K562 (cell line): ENCODE measurements around the gene RNH1. TPM values are rescaled to one million over a fixed set of nuclear protein-coding genes. Genes with fewer than 3 reads are reported as not detected.
A peak's percentile ranks its signal among the peaks of the same experiment; 100 is the strongest.

Source experiments
- ESRRA ChIP-seq: fragments of 450-650 bp; IDR thresholded peaks from 2 replicates; pipeline ENCODE4 v1.6.1; 2014; ENCODE audit warnings: low read depth, mild to moderate bottlenecking, moderate library complexity, borderline replicate concordance
- KLF13 ChIP-seq: fragments of 450-650 bp; IDR thresholded peaks from 2 replicates; pipeline ENCODE4 v1.6.1; 2016; ENCODE audit warnings: missing genetic modification characterization, low read depth, mild to moderate bottlenecking, missing compliant biosample characterization, moderate library complexity, borderline replicate concordance
- PCBP1 ChIP-seq: fragments of 200-400 bp; formaldehyde crosslinking; IDR thresholded peaks from 2 replicates; pipeline ENCODE4 v1.6.1; 2018; ENCODE audit warnings: mild to moderate bottlenecking, low read depth, low read length; ENCODE audit not compliant: poor library complexity, severe bottlenecking
- RCOR1 ChIP-seq, 2 experiments: IDR thresholded peaks; 2 replicates each; pipeline ENCODE4 v1.6.1; 2012; ENCODE audit warnings: low read depth in 2 of 2, low read length in 2 of 2, borderline replicate concordance in 1 of 2, improper control_type of control experiment in 1 of 2
- SIN3A ChIP-seq, 2 experiments: fragments of 150-350 bp in 1 of 2; IDR thresholded peaks; 2 replicates each; pipeline ENCODE4 v1.6.1; 2011 to 2016; ENCODE audit warnings: borderline replicate concordance in 2 of 2, low read depth in 2 of 2, low read length in 2 of 2, mild to moderate bottlenecking in 2 of 2, moderate library complexity in 2 of 2; ENCODE audit not compliant: control insufficient read depth in 1 of 2
- ZNF197 ChIP-seq: fragments of 200-800 bp; sonication (Bioruptor generic); IDR thresholded peaks from 2 replicates; pipeline ENCODE4 v1.6.1; 2016; ENCODE audit warnings: low read depth, missing genetic modification characterization, missing compliant biosample characterization
- polyA plus RNA-seq, 8 experiments: library from polyadenylated mRNA; depleted of rRNA in 4 of 8; stranded (reverse) in 5 of 8; unstranded in 3 of 8; fragments of >200 nt; fragmentation: Nextera tagmentation in 2 of 8; fragmentation: Illumina TruSeq in 1 of 8; extraction: Ambion mirVana in 2 of 8; extraction: Trizol in 1 of 8; gene quantifications; 2 replicates each; pipeline versions ENCODE4 v1.2.1 to v1.2.3, GENCODE V29; 2011 to 2014; ENCODE audit warnings: inconsistent platforms in 1 of 8, missing spikeins in 1 of 8
- total RNA-seq, 7 experiments: library from RNA; depleted of rRNA in 6 of 7; stranded (reverse); fragments of >200 nt in 6 of 7; fragmentation: Illumina TruSeq in 2 of 7; extraction: Trizol in 2 of 7; gene quantifications; 2 replicates each; pipeline versions ENCODE4 v1.2.1 to v1.2.3, GENCODE V29; 2011 to 2021; ENCODE audit warnings: low replicate concordance in 1 of 7
- TF ChIP-seq, protein P1 (sequence below): sonication (generic); formaldehyde crosslinking; IDR thresholded peaks from 2 replicates; pipeline ENCODE4 v1.8.0; 2023; ENCODE audit warnings: mild to moderate bottlenecking, missing genetic modification reagents
- TF ChIP-seq, protein P2 (sequence below): fragments of 450-650 bp; formaldehyde crosslinking; IDR thresholded peaks from 2 replicates; pipeline ENCODE4 v1.4.0; 2022; ENCODE audit warnings: missing genetic modification characterization
- TF ChIP-seq, protein P3 (sequence below), 2 experiments: fragments of 450-650 bp in 1 of 2; sonication (generic) in 1 of 2; formaldehyde crosslinking in 1 of 2; IDR thresholded peaks; 2 replicates each; pipeline versions ENCODE4 v1.7.1 to v1.9.0; 2016 to 2022; ENCODE audit warnings: inconsistent platforms in 1 of 2, mild to moderate bottlenecking in 1 of 2, missing genetic modification reagents in 1 of 2

RNH1 gene
- total and polyA plus RNA-seq, 9 of the 15 experiments (the other 6 are each of a cell fraction or from before 2014, with no cell fraction given) = 2.5 to 160 (median 44.3) TPM

DNA sequence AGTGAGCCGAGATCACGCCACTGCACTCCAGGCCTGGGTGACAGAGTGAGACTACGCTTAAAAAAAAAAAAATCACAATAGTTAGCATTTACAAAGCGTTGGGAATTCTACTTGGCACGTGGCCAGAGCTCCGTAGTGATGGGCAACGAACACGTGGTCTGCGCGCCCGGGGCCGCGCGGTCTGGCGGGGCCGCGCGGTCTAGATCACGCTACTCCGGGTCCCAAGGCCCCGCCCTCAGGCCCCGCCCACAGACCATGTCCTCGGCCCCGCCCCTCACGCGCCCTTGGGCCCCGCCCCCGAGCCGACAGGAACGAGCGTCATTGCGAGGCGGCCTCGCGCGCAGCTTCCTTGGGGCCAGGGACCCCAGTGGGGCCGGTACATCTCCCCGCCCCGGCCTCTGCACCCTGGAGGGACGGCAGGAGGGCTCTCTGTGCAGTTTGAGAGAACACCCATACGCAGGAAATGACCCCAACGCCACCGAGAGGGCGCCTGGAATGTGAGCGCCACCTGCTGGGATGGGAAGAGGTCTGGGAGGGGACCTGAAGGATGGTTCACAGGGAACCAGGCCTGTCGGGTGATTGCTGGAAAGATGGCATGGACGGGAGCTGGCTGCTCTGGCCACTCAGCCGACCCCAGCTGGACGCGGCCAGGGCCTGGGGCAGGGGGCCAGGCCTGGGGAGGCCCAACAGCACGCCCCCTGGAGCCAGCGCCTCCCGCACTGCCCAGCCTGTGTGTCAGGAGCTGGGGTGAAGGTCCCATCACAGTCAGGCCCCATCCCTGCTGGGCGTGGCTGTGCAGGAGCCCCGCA is 58.9 kb downstream of the RNH1 start (continued):
- TF ChIP-seq, protein P1, sequence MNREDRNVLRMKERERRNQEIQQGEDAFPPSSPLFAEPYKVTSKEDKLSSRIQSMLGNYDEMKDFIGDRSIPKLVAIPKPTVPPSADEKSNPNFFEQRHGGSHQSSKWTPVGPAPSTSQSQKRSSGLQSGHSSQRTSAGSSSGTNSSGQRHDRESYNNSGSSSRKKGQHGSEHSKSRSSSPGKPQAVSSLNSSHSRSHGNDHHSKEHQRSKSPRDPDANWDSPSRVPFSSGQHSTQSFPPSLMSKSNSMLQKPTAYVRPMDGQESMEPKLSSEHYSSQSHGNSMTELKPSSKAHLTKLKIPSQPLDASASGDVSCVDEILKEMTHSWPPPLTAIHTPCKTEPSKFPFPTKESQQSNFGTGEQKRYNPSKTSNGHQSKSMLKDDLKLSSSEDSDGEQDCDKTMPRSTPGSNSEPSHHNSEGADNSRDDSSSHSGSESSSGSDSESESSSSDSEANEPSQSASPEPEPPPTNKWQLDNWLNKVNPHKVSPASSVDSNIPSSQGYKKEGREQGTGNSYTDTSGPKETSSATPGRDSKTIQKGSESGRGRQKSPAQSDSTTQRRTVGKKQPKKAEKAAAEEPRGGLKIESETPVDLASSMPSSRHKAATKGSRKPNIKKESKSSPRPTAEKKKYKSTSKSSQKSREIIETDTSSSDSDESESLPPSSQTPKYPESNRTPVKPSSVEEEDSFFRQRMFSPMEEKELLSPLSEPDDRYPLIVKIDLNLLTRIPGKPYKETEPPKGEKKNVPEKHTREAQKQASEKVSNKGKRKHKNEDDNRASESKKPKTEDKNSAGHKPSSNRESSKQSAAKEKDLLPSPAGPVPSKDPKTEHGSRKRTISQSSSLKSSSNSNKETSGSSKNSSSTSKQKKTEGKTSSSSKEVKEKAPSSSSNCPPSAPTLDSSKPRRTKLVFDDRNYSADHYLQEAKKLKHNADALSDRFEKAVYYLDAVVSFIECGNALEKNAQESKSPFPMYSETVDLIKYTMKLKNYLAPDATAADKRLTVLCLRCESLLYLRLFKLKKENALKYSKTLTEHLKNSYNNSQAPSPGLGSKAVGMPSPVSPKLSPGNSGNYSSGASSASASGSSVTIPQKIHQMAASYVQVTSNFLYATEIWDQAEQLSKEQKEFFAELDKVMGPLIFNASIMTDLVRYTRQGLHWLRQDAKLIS (CRISPR knock-in tag) = peak; percentile 90; the same call in 1 of the 2 replicates
- TF ChIP-seq ESRRA = peak; percentile 72
- TF ChIP-seq, protein P2, sequence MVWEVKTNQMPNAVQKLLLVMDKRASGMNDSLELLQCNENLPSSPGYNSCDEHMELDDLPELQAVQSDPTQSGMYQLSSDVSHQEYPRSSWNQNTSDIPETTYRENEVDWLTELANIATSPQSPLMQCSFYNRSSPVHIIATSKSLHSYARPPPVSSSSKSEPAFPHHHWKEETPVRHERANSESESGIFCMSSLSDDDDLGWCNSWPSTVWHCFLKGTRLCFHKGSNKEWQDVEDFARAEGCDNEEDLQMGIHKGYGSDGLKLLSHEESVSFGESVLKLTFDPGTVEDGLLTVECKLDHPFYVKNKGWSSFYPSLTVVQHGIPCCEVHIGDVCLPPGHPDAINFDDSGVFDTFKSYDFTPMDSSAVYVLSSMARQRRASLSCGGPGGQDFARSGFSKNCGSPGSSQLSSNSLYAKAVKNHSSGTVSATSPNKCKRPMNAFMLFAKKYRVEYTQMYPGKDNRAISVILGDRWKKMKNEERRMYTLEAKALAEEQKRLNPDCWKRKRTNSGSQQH = no peak
- peak; percentile 21 to 73; a peak in 2 of 4 replicates for TF ChIP-seq SIN3A (IDR thresholded peaks at IDR 0.05; ENCODE audit: borderline replicate concordance in 2 of 2, control insufficient read depth in 1 of 2, low read depth in 2 of 2, low read length in 2 of 2)
- TF ChIP-seq, protein P3, sequence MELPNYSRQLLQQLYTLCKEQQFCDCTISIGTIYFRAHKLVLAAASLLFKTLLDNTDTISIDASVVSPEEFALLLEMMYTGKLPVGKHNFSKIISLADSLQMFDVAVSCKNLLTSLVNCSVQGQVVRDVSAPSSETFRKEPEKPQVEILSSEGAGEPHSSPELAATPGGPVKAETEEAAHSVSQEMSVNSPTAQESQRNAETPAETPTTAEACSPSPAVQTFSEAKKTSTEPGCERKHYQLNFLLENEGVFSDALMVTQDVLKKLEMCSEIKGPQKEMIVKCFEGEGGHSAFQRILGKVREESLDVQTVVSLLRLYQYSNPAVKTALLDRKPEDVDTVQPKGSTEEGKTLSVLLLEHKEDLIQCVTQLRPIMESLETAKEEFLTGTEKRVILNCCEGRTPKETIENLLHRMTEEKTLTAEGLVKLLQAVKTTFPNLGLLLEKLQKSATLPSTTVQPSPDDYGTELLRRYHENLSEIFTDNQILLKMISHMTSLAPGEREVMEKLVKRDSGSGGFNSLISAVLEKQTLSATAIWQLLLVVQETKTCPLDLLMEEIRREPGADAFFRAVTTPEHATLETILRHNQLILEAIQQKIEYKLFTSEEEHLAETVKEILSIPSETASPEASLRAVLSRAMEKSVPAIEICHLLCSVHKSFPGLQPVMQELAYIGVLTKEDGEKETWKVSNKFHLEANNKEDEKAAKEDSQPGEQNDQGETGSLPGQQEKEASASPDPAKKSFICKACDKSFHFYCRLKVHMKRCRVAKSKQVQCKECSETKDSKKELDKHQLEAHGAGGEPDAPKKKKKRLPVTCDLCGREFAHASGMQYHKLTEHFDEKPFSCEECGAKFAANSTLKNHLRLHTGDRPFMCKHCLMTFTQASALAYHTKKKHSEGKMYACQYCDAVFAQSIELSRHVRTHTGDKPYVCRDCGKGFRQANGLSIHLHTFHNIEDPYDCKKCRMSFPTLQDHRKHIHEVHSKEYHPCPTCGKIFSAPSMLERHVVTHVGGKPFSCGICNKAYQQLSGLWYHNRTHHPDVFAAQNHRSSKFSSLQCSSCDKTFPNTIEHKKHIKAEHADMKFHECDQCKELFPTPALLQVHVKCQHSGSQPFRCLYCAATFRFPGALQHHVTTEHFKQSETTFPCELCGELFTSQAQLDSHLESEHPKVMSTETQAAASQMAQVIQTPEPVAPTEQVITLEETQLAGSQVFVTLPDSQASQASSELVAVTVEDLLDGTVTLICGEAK (IDR thresholded peaks at IDR 0.05) = 0 out of 2 replicates have a peak, but pooled peaks have one; percentile 49
- TF ChIP-seq, protein P3 (CRISPR knock-in tag; IDR thresholded peaks at IDR 0.05) = no peak
- TF ChIP-seq KLF13 (tag) = no peak
- peak in 1 of 2 experiments; percentile 90; a peak in 2 of 4 replicates for TF ChIP-seq RCOR1 (IDR thresholded peaks at IDR 0.05; ENCODE audit: borderline replicate concordance in 1 of 2, low read depth in 2 of 2, low read length in 2 of 2)
- peak; percentile 60; the same call in 1 of the 2 replicates for TF ChIP-seq ZNF197 (CRISPR knock-in tag)
- peak; percentile 55 for TF ChIP-seq PCBP1
